ENCODE measurements around the gene TMEM114. TPM values are rescaled to one million over a fixed set of nuclear protein-coding genes. Genes with fewer than 3 reads are reported as not detected.

TMEM114 gene
- total RNA-seq, 1 donor from 2014 or later = not detected

Other genes with a start within 250 kb of the TMEM114 start
- gene METTL22, start 31.2 kb upstream of the TMEM114 start, total RNA-seq = 14.5 and 21.0 TPM in 2 replicates
- 1.4 and 2.6 TPM in 2 replicates for gene ABAT, start 84.1 kb upstream of the TMEM114 start, total RNA-seq
- 10.4 and 15.5 TPM in 2 replicates for gene TMEM186, start 207.1 kb upstream of the TMEM114 start, total RNA-seq
- gene PMM2, start 207.3 kb upstream of the TMEM114 start, total RNA-seq = 20.5 and 25.5 TPM in 2 replicates

Data from bronchial epithelial cell (primary cell).